SK-N-SH (cell line): ENCODE measurements around the gene ASIC4.

Experiments
- FOXM1 ChIP-seq: IDR thresholded peaks from 2 replicates; pipeline ENCODE4 v1.4.0; 2012; ENCODE audit warnings: low read depth, mild to moderate bottlenecking
- JUND ChIP-seq: IDR thresholded peaks from 2 replicates; pipeline ENCODE4 v1.4.0; 2012
- REST ChIP-seq: IDR thresholded peaks from 2 replicates; pipeline ENCODE4 v1.6.1; 2012; ENCODE audit warnings: mild to moderate bottlenecking, low read depth, low read length, moderate library complexity
- SIN3A ChIP-seq: IDR thresholded peaks from 2 replicates; pipeline ENCODE4 v1.6.1; 2012; ENCODE audit warnings: low read depth, mild to moderate bottlenecking, low read length, moderate library complexity, borderline replicate concordance
- SMC3 ChIP-seq: IDR thresholded peaks from 2 replicates; pipeline ENCODE4 v1.6.1; 2012; ENCODE audit warnings: low read depth, low read length, improper control_type of control experiment
- TAF1 ChIP-seq: IDR thresholded peaks from 2 replicates; pipeline ENCODE4 v1.6.1; 2012; ENCODE audit warnings: low read depth, mild to moderate bottlenecking, low read length, moderate library complexity, borderline replicate concordance
- TF ChIP-seq, protein P1 (sequence below): fragments of 200-600 bp; sonication (generic); IDR thresholded peaks from 2 replicates; pipeline ENCODE4 v1.6.1; 2017; ENCODE audit warnings: antibody characterized with exemption, mild to moderate bottlenecking, moderate library complexity
- TF ChIP-seq, protein P2 (sequence below): IDR thresholded peaks from 2 replicates; pipeline ENCODE4 v1.4.0; 2012; ENCODE audit warnings: low read depth, borderline replicate concordance

DNA sequence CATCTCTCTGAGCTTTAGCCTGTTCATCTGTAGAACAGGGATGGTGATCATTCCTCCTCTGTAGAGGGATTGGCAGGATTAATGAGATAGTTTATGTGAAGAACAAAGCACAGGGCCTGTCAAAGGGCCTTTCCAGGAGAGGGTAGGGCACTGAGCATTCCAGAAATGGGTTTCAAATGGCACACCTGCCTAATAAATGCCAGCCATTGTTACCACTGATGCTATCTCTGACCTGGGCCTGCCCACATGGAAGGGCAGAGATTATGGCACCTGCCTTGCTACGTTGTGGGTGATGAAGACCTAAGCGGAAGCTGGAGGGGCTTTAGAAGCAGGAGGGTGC lies 46.6 kb upstream of the ASIC4 start:
- TF ChIP-seq TAF1: no peak
- no peak for TF ChIP-seq FOXM1
- TF ChIP-seq, protein P1, sequence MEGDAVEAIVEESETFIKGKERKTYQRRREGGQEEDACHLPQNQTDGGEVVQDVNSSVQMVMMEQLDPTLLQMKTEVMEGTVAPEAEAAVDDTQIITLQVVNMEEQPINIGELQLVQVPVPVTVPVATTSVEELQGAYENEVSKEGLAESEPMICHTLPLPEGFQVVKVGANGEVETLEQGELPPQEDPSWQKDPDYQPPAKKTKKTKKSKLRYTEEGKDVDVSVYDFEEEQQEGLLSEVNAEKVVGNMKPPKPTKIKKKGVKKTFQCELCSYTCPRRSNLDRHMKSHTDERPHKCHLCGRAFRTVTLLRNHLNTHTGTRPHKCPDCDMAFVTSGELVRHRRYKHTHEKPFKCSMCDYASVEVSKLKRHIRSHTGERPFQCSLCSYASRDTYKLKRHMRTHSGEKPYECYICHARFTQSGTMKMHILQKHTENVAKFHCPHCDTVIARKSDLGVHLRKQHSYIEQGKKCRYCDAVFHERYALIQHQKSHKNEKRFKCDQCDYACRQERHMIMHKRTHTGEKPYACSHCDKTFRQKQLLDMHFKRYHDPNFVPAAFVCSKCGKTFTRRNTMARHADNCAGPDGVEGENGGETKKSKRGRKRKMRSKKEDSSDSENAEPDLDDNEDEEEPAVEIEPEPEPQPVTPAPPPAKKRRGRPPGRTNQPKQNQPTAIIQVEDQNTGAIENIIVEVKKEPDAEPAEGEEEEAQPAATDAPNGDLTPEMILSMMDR: no peak
- TF ChIP-seq, protein P2, sequence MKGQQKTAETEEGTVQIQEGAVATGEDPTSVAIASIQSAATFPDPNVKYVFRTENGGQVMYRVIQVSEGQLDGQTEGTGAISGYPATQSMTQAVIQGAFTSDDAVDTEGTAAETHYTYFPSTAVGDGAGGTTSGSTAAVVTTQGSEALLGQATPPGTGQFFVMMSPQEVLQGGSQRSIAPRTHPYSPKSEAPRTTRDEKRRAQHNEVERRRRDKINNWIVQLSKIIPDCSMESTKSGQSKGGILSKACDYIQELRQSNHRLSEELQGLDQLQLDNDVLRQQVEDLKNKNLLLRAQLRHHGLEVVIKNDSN: no peak
- no peak for TF ChIP-seq SMC3
- TF ChIP-seq SIN3A: no peak
- TF ChIP-seq JUND: no peak
- no peak for TF ChIP-seq REST
